ENCODE measurements around the gene LANCL3. TPM values are rescaled to one million over a fixed set of nuclear protein-coding genes. Genes with fewer than 3 reads are reported as not detected.
"Not testable (repeated sequence)": the region's sequence is repeated elsewhere in the genome, so short reads cannot be mapped to it uniquely, and the experiment has no call there.

The LANCL3 gene
- total RNA-seq = 0.12 and 0.17 TPM in 2 replicates
- total RNA-seq (2013) = 0.40 TPM
- 0.04 and 0.06 TPM in 2 replicates for polyA plus RNA-seq
- polyA minus RNA-seq = 0.09 and 0.57 TPM in 2 replicates

GRCh38 chrX:37571426-37572107 lies at the start of gene LANCL3:
TSS of gene LANCL3 (plus strand) at chrX:37571661. CDS start at chrX:37571871, 210 bp downstream.
- H3K4me1 ChIP-seq (ENCODE audit: control insufficient read depth in 2 of 2, insufficient read depth in 2 of 2, low read length in 2 of 2); POLR2A ChIA-PET; H3K27me3 ChIP-seq (replicated peaks in 1 of 4; ENCODE audit: control extremely low read depth in 1 of 4, control insufficient read depth in 3 of 4, insufficient read depth in 4 of 4, low read length in 3 of 4); CTCF ChIA-PET; H3K27ac ChIP-seq (ENCODE audit: low read length in 2 of 2); H3K79me2 ChIP-seq (ENCODE audit: control insufficient read depth, insufficient read depth, low read length); H3K9me3 Mint-ChIP-seq (ENCODE audit: insufficient read depth); H3K4me1 Mint-ChIP-seq; H4K20me1 ChIP-seq (ENCODE audit: control insufficient read depth, insufficient read depth, low read length, poor library complexity, severe bottlenecking); H3K9ac ChIP-seq (ENCODE audit: low read length); H3K9me3 ChIP-seq (ENCODE audit: control extremely low read depth in 1 of 3, control insufficient read depth in 2 of 3, insufficient read depth in 1 of 3, low read length in 2 of 3); H3K36me3 ChIP-seq (replicated peaks in 1 of 2; ENCODE audit: control extremely low read depth in 1 of 2, control insufficient read depth in 1 of 2, extremely low read depth in 1 of 2, insufficient read depth in 2 of 2, low read length in 1 of 2); intact Hi-C loops (cut with micrococcal nuclease); H3K27ac Mint-ChIP-seq: not testable (repeated sequence)
- Histone ChIP-seq H2AFZ (ENCODE audit: insufficient read depth, low read depth, low read length, poor library complexity, severe bottlenecking) (peak within 1 kb of the TSS; percentile 40), H3K4me3 (ENCODE audit: control extremely low read depth in 1 of 5, extremely low read depth in 1 of 5, insufficient read depth in 1 of 5, low read depth in 2 of 5, low read length in 4 of 5) (peak within 1 kb of the TSS in 3 of 5 experiments; percentile 7 to 29 (median 15)), H3K4me2 (replicated peaks; ENCODE audit: low read depth, low read length, poor library complexity, severe bottlenecking) (peak within 1 kb of the TSS; percentile 53)
- peak; percentile 31 for ATAC-seq (ENCODE audit: low read depth)
- peak within 1 kb of the TSS; percentile 86 for H3K4me3 Mint-ChIP-seq
- peaks cover 23% of the 10 kb centered on the region for H3K27me3 Mint-ChIP-seq
- 3% methylated on average over 18 of the region's 68 CpGs for WGBS (ENCODE audit: insufficient coverage)
- DNase-seq = peak; percentile 8

- H3K4me3 ChIP-seq (ENCODE audit: control extremely low read depth in 1 of 5, extremely low read depth in 1 of 5, insufficient read depth in 1 of 5, low read depth in 2 of 5, low read length in 4 of 5); H3K9me3 Mint-ChIP-seq (ENCODE audit: insufficient read depth); H3K36me3 ChIP-seq (replicated peaks in 1 of 2; ENCODE audit: control extremely low read depth in 1 of 2, control insufficient read depth in 1 of 2, extremely low read depth in 1 of 2, insufficient read depth in 2 of 2, low read length in 1 of 2); DNase-seq; H3K9me3 ChIP-seq (ENCODE audit: control extremely low read depth in 1 of 3, control insufficient read depth in 2 of 3, insufficient read depth in 1 of 3, low read length in 2 of 3); H3K27me3 ChIP-seq (replicated peaks in 1 of 4; ENCODE audit: control extremely low read depth in 1 of 4, control insufficient read depth in 3 of 4, insufficient read depth in 4 of 4, low read length in 3 of 4); CTCF ChIA-PET; H3K4me1 Mint-ChIP-seq; H3K9ac ChIP-seq (ENCODE audit: low read length); H3K4me3 Mint-ChIP-seq; intact Hi-C loops (cut with micrococcal nuclease); H4K20me1 ChIP-seq (ENCODE audit: control insufficient read depth, insufficient read depth, low read length, poor library complexity, severe bottlenecking); H3K4me1 ChIP-seq (ENCODE audit: control insufficient read depth in 2 of 2, insufficient read depth in 2 of 2, low read length in 2 of 2); H3K79me2 ChIP-seq (ENCODE audit: control insufficient read depth, insufficient read depth, low read length); H3K27ac ChIP-seq (ENCODE audit: low read length in 2 of 2); POLR2A ChIA-PET; ATAC-seq (ENCODE audit: low read depth); H3K27ac Mint-ChIP-seq; H2AFZ ChIP-seq (ENCODE audit: insufficient read depth, low read depth, low read length, poor library complexity, severe bottlenecking); H3K4me2 ChIP-seq (replicated peaks; ENCODE audit: low read depth, low read length, poor library complexity, severe bottlenecking): not testable (repeated sequence)
- WGBS (ENCODE audit: insufficient coverage) = no CpG with 5 or more reads among the region's 3 CpGs
- peaks cover 20% of the 10 kb centered on the region for H3K27me3 Mint-ChIP-seq
Observed at GRCh38 chrX:37523673-37524072, 47.8 kb upstream of the LANCL3 start.

All from B cell (primary cell).